Neural progenitor cell (in vitro differentiated cells): Measurements from ENCODE around the gene ZNF771. TPM values are rescaled to one million over a fixed set of nuclear protein-coding genes. Genes with fewer than 3 reads are reported as not detected.

Experiments
- DNase-seq: peaks from one replicate; pipeline ENCODE4 v3.0.0-alpha.2; 2016; ENCODE audit warnings: low spot score
- H2AFZ ChIP-seq: fragments of 200-600 bp; sonication (generic); replicated peaks from 2 replicates; pipeline ENCODE4 v1.6.1; 2016; ENCODE audit warnings: antibody characterized with exemption
- H3F3A ChIP-seq: fragments of 200-600 bp; sonication (generic); 2 replicates; pipeline ENCODE4 v1.6.1; 2016; ENCODE audit warnings: antibody characterized with exemption, low read depth
- H3K27ac ChIP-seq: fragments of 200-600 bp; sonication (generic); 2 replicates; pipeline ENCODE4 v1.5.1; 2016; ENCODE audit warnings: mild to moderate bottlenecking
- H3K27me3 ChIP-seq: fragments of 200-600 bp; sonication (generic); 2 replicates; pipeline ENCODE4 v1.6.1; 2016; ENCODE audit warnings: mild to moderate bottlenecking, moderate library complexity
- H3K36me3 ChIP-seq: fragments of 200-600 bp; sonication (generic); 2 replicates; pipeline ENCODE4 v1.5.1; 2016
- H3K4me1 ChIP-seq: fragments of 200-600 bp; sonication (generic); 2 replicates; pipeline ENCODE4 v1.6.1; 2016; ENCODE audit warnings: mixed run types
- H3K4me2 ChIP-seq: fragments of 200-600 bp; sonication (generic); 2 replicates; pipeline ENCODE4 v1.6.1; 2016
- H3K4me3 ChIP-seq: fragments of 200-600 bp; sonication (generic); 2 replicates; pipeline ENCODE4 v1.5.1; 2016
- H3K79me2 ChIP-seq: fragments of 200-600 bp; sonication (generic); 2 replicates; pipeline ENCODE4 v1.6.1; 2016; ENCODE audit warnings: low read depth
- H3K9ac ChIP-seq: fragments of 200-600 bp; sonication (generic); 2 replicates; pipeline ENCODE4 v1.6.1; 2016
- H3K9me3 ChIP-seq: fragments of 200-600 bp; sonication (generic); 2 replicates; pipeline ENCODE4 v1.5.1; 2016; ENCODE audit warnings: low read depth
- H4K20me1 ChIP-seq: fragments of 200-600 bp; sonication (generic); 2 replicates; pipeline ENCODE4 v1.6.1; 2016; ENCODE audit warnings: low read depth
- H3K27ac Mint-ChIP-seq: 3 replicates; pipeline ENCODE4 v1.8.0; 2021; ENCODE audit warnings: mixed read lengths
- H3K27me3 Mint-ChIP-seq: 2 replicates; pipeline ENCODE4 v1.8.0; 2022; ENCODE audit warnings: low read depth, mild to moderate bottlenecking, inconsistent platforms, moderate library complexity, mixed read lengths; ENCODE audit not compliant: insufficient read depth
- H3K36me3 Mint-ChIP-seq: 3 replicates; pipeline ENCODE4 v1.8.0; 2021; ENCODE audit warnings: mixed read lengths
- H3K4me1 Mint-ChIP-seq: 3 replicates; pipeline ENCODE4 v1.8.0; 2021; ENCODE audit warnings: mixed read lengths
- H3K4me3 Mint-ChIP-seq: 3 replicates; pipeline ENCODE4 v1.8.0; 2021; ENCODE audit warnings: mild to moderate bottlenecking, moderate library complexity, mixed read lengths
- H3K9me3 Mint-ChIP-seq: 3 replicates; pipeline ENCODE4 v1.8.0; 2020; ENCODE audit warnings: mixed read lengths
- CTCF ChIP-seq: fragments of 200-600 bp; sonication (generic); IDR thresholded peaks from 2 replicates; pipeline ENCODE4 v1.5.1; 2017; ENCODE audit warnings: antibody characterized with exemption, mild to moderate bottlenecking
- EZH2 ChIP-seq: fragments of 200-600 bp; sonication (generic); IDR thresholded peaks from 2 replicates; pipeline ENCODE4 v1.6.1; 2017; ENCODE audit warnings: antibody characterized with exemption, mild to moderate bottlenecking, moderate library complexity
- EZH2phosphoT487 ChIP-seq: fragments of 200-600 bp; sonication (generic); IDR thresholded peaks from 2 replicates; pipeline ENCODE4 v1.6.1; 2017; ENCODE audit warnings: antibody characterized with exemption
- total RNA-seq: library from RNA; depleted of rRNA; stranded (reverse); fragments of >200 nt; gene quantifications from 2 replicates; pipeline ENCODE4 v1.2.3, GENCODE V29; 2015; ENCODE audit warnings: low replicate concordance

Gene ZNF771
- total RNA-seq, 1 donor from 2014 or later = 6.0 TPM

DNA sequence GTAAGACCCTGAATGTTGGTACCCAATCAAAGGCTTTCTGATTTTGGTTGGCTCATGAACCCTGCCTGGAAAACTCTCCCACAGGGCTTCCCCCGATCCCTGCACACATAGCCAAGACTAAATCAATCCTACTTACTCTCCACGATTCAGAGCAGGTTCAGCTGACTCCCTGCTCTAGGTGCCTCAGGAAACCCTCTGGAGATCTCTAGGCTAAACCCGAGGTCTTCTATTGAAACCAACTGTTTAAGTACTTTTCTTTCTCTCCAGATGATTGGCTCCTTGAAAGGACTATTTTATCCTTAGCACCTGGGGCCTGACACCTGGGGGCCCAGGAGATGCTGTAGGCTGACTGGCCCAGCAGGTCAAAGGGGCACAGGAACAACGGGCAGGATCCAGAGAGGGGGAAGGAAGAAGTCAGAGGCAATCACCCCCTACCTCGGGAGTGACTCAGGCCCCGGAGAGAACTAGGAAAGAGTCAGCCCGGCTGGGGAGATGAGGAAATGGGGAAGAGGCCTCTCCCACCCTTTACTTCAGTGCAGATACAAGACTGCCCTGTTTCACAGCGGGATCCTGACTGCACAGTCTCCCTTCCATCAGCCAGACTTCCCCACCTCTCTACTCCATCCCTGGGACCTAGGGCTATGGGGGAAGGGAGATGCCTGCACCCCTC is 39.1 kb upstream of the ZNF771 start:
- Histone ChIP-seq H3K27ac (no peak overlapping the region), H3K9me3 (no peaks in the 10 kb centered on the region), H2AFZ (no peak overlapping the region), H3K9ac (peak overlapping the region; percentile 59), H3K27me3 (no peaks in the 10 kb centered on the region), H3K79me2 (peaks cover 54% of the 10 kb centered on the region), H3K4me1 (peaks cover 17% of the 10 kb centered on the region), H4K20me1 (peaks cover 28% of the 10 kb centered on the region), H3F3A (peaks cover 25% of the 10 kb centered on the region), H3K4me2 (peak overlapping the region; percentile 91), H3K4me3 (peak overlapping the region; percentile 95), H3K36me3 (no peaks in the 10 kb centered on the region)
- no peaks in the 10 kb centered on the region for H3K9me3 Mint-ChIP-seq
- H3K27me3 Mint-ChIP-seq = peaks cover 3% of the 10 kb centered on the region
- DNase-seq = no peak
- H3K4me1 Mint-ChIP-seq = peaks cover 42% of the 10 kb centered on the region
- H3K4me3 Mint-ChIP-seq = peak overlapping the region; percentile 90
- no peak overlapping the region for H3K27ac Mint-ChIP-seq
- peaks cover 16% of the 10 kb centered on the region for H3K36me3 Mint-ChIP-seq
- no peak for TF ChIP-seq CTCF
- no peak for TF ChIP-seq EZH2
- TF ChIP-seq EZH2phosphoT487 = no peak

DNA sequence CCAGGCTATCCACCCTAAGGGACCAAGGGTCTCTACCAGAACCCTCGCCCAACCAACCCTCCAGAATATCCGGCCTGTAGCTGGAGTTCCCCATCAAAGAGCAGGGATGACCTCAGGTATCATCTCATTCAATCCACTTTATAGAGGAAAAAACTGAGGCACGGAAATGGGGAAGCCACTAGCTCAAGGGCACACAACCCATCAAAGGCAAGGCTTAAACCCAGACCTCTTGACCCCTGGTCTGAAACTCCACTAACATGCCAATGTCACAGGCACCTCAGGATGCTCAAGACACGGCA is 38.7 kb upstream of the ZNF771 start:
- peaks cover 3% of the 10 kb centered on the region for H3K27me3 Mint-ChIP-seq
- H3K27me3 ChIP-seq = no peaks in the 10 kb centered on the region
- H3K36me3 ChIP-seq = no peaks in the 10 kb centered on the region
- H3K4me3 Mint-ChIP-seq = peak overlapping the region; percentile 90
- peaks cover 14% of the 10 kb centered on the region for H3K36me3 Mint-ChIP-seq
- TF ChIP-seq EZH2phosphoT487 = no peak
- H3K9ac ChIP-seq = peak overlapping the region; percentile 59
- no peaks in the 10 kb centered on the region for H3K9me3 Mint-ChIP-seq
- H2AFZ ChIP-seq = no peak overlapping the region
- peak overlapping the region; percentile 95 for H3K4me3 ChIP-seq
- peaks cover 28% of the 10 kb centered on the region for H4K20me1 ChIP-seq
- DNase-seq = no peak
- peaks cover 17% of the 10 kb centered on the region for H3K4me1 ChIP-seq
- H3K4me1 Mint-ChIP-seq = peaks cover 42% of the 10 kb centered on the region
- peaks cover 52% of the 10 kb centered on the region for H3K79me2 ChIP-seq
- H3K4me2 ChIP-seq = peak overlapping the region; percentile 91
- peaks cover 20% of the 10 kb centered on the region for H3F3A ChIP-seq
- H3K9me3 ChIP-seq = no peaks in the 10 kb centered on the region
- no peak overlapping the region for H3K27ac ChIP-seq
- no peak overlapping the region for H3K27ac Mint-ChIP-seq

DNA sequence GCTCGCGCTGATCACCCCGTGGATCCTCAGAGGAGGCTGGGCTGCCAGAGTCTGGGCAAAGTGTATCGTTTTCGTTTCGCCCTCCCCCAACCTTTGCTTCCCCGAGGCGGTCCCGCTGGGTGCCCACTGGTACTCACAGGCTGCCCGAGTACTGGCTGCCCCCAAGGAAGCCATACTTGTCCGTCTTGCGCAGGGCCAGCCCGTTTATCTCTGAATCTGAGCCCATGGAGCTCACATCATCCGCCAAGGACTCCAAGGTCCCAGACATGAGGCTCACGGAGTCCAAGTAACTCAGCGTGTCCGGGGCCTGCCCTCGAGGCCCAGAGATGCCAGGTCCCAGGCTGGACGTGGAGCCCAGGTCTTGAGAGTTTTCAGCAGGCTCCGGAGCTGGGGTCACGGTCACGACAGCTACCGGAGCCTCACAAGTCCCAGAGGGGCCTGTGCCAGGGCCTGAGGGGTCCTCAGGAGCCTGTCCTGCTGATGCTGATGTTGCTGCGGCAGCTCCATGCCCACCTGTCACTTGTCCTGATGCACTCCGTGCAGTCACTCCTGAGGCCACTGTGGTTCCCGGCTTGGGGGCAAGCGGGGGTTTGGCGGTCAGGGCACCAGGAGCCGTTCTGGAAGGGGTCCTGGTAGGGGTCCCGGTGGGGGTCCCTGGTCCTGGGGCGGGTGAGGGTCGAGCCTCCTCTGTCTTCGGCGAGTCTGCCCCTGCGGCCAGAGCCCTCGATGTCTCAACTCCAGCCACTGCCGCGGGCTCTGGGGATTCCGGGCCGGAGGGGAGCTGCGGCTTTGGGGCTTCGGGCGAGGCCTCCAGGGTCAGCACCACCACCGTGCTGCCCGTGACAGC is 38.1 kb upstream of the ZNF771 start:
- H3K27me3 Mint-ChIP-seq = peaks cover 3% of the 10 kb centered on the region
- peak; percentile 73 for DNase-seq
- H3K4me3 ChIP-seq = peak overlapping the region; percentile 95
- H4K20me1 ChIP-seq = peaks cover 28% of the 10 kb centered on the region
- H3F3A ChIP-seq = peaks cover 19% of the 10 kb centered on the region
- H3K9me3 ChIP-seq = no peaks in the 10 kb centered on the region
- no peaks in the 10 kb centered on the region for H3K9me3 Mint-ChIP-seq
- H3K27ac ChIP-seq = no peak overlapping the region
- H3K9ac ChIP-seq = peak overlapping the region; percentile 59
- peaks cover 42% of the 10 kb centered on the region for H3K4me1 Mint-ChIP-seq
- no peak overlapping the region for H2AFZ ChIP-seq
- no peak overlapping the region for H3K27ac Mint-ChIP-seq
- H3K27me3 ChIP-seq = no peaks in the 10 kb centered on the region
- no peak for TF ChIP-seq EZH2phosphoT487
- TF ChIP-seq CTCF = no peak
- TF ChIP-seq EZH2 = no peak
- H3K36me3 ChIP-seq = no peaks in the 10 kb centered on the region
- H3K79me2 ChIP-seq = peaks cover 49% of the 10 kb centered on the region
- peak overlapping the region; percentile 90 for H3K4me3 Mint-ChIP-seq
- peaks cover 17% of the 10 kb centered on the region for H3K4me1 ChIP-seq
- H3K36me3 Mint-ChIP-seq = peaks cover 14% of the 10 kb centered on the region
- peak overlapping the region; percentile 91 for H3K4me2 ChIP-seq
